ENCODE measurements around the gene INS.

Gene INS

DNA sequence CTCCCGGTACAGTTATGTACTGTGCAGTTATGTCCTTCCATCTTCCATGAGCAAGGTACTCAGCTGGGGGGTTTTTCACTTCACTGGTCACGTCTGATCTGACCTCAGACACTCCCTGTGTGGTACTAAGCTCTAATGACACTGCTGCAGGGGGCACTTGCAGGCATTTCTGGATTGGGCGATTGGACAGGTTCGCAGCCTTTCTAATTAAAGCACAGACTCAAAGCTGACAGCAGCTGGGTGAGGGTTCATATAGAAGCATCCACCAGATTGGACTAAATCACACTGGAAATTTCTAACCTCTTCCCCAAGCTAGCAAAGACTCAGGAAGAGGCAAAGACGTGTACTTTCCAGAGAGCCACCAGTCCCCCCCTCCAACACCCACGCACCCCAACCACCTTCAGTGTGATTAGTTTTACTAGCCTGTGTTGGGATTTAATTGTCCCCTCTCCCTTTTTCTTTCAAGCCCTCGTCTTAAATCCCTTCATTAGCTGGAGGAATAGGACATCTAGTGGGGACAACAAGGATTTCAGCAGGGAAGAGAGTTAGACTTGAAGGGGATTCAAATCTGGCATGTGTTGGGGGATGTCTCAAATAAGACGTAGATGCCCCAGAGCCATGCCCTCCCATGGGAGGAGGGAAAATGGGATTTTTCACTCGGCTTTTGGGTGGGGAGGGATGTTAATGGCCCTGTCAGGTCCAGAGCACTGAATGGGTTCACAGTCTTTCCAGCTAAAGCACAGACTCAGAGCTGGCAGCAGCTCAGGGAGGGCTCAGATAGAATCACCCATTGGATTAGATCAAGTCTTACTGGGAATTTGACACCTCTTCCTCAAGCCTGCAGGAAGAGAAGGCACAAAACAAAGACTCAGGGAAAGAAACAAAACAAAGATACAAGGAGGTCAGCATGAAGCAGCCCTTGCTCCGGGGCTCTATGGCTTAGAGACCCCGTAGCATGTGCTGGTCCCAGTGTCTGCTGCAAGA lies 10.9 kb downstream of the INS start:
- in situ Hi-C loops (cut with HindIII; ENCODE audit: low sequenced_read_pairs): loop anchor here (5.0 kb wide), 1 partner anchor 73 kb away; no protein-coding TSS in a partner anchor

DNA sequence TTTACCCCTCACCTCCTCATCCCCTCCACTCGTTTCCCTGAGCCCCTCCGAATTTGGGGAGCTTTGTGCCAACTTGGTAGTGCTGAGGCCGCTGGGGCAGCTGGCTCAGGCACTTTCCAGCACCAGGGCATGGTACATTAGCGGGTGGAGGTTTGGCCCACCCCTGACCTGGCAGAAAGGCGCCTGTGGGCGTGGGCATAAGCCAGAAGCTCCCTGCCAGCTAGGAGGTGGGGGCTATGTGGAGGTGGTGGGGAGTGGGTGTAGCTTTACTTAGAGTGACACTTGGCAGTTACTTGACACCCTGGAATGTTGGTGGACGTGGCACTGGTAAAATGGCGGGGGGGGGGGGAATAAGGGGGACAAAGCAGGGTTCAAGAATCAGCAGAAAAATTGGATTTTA lies 11.5 kb downstream of the INS start:
- in situ Hi-C loops (cut with HindIII; ENCODE audit: low sequenced_read_pairs): no loop called here

GRCh38 chr11:2148595-2148994 lies 12.4 kb downstream of the INS start:
- in situ Hi-C loops (cut with HindIII; ENCODE audit: low sequenced_read_pairs): no loop called here

DNA sequence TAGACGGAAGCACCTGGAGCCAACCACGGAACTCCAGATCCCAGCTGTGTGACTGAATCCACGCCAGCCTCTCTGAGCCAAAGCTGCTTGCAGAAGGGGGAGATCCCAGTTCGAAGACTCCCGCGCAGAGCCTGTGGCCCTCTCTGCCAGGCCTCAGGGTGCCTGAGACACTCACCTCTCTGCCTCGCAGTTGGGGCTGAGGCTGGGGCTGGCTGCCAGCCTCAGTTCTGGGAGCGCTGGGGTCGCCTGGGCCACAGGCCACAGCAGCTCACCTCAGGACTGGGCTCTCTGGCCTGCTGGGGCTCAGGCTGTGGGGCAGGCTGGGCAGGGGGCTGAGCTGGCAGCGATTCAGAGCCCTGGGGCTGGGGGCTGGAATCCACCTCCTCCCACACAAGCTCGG lies 13.6 kb downstream of the INS start:
- in situ Hi-C loops (cut with HindIII; ENCODE audit: low sequenced_read_pairs): no loop called here

DNA sequence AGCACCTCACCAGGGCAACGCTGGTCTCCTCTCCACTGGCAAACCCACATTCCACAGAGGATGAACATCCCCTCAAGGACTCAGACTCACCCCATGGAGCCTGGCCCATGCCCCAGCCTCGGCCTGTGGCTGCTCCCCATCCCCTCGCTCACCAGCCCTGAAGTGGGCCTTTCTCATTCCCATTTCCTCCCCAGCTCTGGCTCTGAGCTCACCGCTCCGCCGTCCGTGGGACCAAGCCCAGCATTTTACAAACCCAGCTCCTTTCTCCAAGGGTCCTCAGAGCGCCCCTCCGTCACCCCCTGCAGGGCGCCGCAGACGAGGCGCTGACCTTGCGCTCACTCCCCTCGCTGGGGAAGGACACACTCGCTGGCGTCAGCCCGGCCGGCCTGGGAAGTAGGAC lies 15.0 kb downstream of the INS start:
- in situ Hi-C loops (cut with HindIII; ENCODE audit: low sequenced_read_pairs): no loop called here

DNA sequence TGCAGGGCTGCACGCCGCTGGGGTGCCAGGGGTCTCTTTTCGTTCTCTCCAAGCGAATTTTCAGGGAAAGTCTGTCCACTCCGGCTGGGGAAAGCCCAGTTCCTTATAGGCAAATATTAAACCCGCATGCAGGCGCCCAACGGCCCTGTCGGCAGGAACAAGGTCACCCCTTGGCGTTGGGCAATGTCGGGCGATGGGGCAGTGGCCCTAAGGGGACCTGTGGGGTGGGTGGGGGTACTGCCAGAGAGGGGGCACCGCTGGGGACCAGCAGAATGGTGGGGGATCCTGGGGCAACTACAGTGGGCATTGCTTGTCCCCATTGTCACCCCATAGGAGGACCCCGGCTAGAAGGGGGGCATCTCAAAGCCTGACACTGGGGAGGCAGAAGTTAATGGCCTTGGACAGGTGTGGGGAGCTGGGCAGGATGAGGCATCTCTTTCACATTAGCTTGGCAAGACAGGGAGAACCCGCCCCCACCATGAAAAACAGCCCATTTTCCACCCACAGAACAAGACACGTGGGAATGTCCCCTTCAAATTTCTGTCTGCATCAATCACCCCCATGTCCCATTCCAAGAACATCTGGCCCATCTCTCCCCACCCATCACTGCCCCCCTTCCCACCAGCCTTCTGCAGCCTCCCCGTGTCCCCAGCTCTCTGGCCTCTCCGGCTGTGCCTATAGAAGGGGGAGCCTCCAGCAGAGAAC lies 16.3 kb downstream of the INS start:
- in situ Hi-C loops (cut with HindIII; ENCODE audit: low sequenced_read_pairs): no loop called here

- in situ Hi-C loops (cut with HindIII; ENCODE audit: low sequenced_read_pairs): no loop called here
Observed at GRCh38 chr11:2143799-2144543, 17.0 kb downstream of the INS start.

DNA sequence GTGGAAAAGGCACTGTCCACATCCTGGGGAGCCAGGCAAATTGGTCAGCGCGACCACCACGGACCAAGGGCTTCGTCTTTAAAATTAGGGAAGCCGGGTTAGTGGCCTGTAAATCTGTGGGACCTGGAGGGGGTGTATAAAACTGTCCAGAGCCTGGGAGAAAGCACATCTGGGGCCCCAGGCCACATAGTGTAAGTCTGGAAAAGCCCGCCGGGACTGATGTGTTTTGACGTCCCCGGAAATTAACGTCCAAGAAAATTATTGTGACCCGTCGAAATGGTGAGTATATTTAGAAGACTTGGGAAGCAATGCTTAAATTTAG lies 17.6 kb downstream of the INS start:
- in situ Hi-C loops (cut with HindIII; ENCODE audit: low sequenced_read_pairs): no loop called here

DNA sequence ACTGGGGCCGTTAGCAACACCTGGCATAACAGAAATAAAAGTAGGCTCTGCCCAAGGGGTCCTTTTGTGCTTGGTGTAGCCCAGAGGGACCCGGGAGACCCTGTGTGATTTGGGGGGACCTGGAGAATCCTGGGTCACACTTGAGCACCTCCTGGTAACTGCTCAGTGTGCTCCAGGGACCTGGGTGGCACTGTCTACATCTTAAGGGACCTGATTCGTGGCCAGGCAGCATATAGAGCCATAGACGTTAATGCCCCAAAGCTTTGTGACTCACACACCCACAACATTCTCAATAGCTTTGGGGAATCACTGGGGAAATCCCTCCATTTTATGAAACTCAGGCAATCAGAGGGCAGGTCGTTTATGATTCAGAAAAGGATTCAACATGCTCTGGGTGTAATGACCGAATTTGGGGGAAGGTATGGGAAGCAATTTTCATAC lies 18.2 kb downstream of the INS start:
- in situ Hi-C loops (cut with HindIII; ENCODE audit: low sequenced_read_pairs): no loop called here

DNA sequence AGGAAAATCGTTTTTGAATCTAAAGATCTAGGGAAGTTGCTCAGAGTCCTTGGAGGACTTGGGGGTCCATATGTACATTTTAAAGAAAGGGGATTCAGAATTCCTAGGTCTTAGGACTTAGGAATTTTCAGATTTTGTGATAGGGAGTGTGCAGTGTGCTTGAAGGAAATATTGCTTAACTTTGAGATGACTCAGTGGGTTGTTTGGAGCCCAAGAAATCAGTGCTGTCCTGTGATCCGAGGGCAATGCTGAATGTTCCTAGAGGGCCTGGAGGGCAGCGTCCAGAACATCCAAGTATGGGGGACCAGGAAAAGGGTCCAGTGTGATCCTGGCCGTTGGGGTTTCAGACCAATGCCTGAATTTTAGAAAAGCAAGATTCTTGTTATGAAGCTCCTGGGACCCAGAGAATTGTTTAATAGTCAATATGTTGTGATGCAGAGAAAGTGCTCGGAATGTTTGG lies 18.7 kb downstream of the INS start:
- in situ Hi-C loops (cut with HindIII; ENCODE audit: low sequenced_read_pairs): no loop called here

GRCh38 chr11:2140411-2141400 lies 20.3 kb downstream of the INS start:
- in situ Hi-C loops (cut with HindIII; ENCODE audit: low sequenced_read_pairs): no loop called here

- in situ Hi-C loops (cut with HindIII; ENCODE audit: low sequenced_read_pairs): no loop called here
Observed at GRCh38 chr11:2139621-2140337, 21.2 kb downstream of the INS start.

DNA sequence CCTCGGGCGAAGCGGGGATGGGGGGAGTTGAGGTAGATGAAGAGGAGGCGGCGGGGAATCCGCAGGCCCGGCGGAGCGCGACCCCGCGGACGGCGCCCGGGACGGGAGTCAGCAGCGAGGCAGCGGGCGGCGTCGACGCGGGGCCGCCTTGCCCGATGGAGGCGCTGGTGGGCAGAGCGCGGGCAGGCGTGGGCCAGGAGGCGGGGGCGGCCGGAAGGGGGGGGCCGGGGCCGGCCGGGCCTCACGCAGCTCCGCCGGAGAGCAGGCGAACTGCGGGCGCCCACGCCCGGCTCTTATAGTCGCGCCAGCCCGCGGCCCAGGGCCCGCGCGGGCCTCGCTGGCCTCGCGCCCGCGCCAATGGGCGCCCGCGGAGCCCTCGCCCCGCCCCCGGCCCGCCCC lies 21.9 kb downstream of the INS start, which contains the start of gene IGF2:
IGF2 (minus strand) TSS at position 267 of the 399 bp plus-strand sequence. CDS start 3,866 bp downstream, outside the sequence.
- in situ Hi-C loops (cut with HindIII; ENCODE audit: low sequenced_read_pairs): no loop called here

DNA sequence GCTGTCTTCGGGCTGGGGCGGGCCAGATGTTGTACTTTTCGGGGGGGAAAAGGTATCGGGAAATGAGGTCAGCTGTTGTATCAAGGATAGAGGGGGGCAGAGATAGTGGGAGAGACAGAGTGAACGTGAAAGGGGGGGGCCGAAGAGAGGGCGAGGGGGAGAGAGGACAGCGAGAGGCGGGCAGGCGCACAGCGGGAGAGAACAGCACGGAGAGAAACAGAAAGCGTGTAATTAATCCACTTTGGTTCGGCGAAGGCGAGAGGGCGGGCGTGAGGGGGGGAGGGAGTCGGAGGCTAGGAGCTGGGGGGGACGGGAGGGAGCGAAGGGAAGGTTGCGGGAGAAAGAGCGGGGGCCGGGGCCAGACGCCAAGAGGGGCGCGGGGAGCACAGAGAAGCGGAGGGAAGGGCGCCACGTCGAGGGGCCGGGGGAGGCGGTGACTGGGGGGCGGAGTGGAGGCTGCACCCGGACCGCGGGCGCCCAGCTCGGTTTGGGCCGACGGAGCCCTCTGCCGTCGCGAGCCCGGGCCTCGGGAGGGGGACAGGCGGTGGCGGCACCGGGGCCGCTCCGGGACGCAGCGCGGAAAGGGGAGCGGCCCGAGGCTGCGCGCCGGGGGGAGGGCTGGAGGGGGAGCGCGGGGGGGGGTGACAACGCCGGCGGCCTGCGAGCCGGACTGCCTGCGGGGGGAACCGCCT lies 22.4 kb downstream of the INS start:
- in situ Hi-C loops (cut with HindIII; ENCODE audit: low sequenced_read_pairs): no loop called here

- in situ Hi-C loops (cut with HindIII; ENCODE audit: low sequenced_read_pairs): no loop called here
Observed at GRCh38 chr11:2138068-2138430, 23.0 kb downstream of the INS start.

- in situ Hi-C loops (cut with HindIII; ENCODE audit: low sequenced_read_pairs): no loop called here
Observed at GRCh38 chr11:2137202-2138067, 23.6 kb downstream of the INS start.

GRCh38 chr11:2136952-2137201 lies 24.1 kb downstream of the INS start:
- in situ Hi-C loops (cut with HindIII; ENCODE audit: low sequenced_read_pairs): no loop called here

Measured in endothelial cell of hepatic sinusoid (primary cell).